Peyer's patch (tissue), 4 donors: ENCODE measurements around the gene ATP6V0C.
A peak's percentile ranks its signal among the peaks of the same experiment; 100 is the strongest.
"Not testable (repeated sequence)": the region's sequence is repeated elsewhere in the genome, so short reads cannot be mapped to it uniquely, and the experiment has no call there.

ENCODE experiments used
- CTCF ChIP-seq, 6 experiments: fragments of 450-650 bp in 4 of 6; fragments of 200-600 bp in 2 of 6; sonication (generic) in 1 of 6; IDR thresholded peaks; one replicate each; pipeline ENCODE4 v1.5.1; 2017 to 2019; ENCODE audit warnings: antibody characterized with exemption in 6 of 6, mild to moderate bottlenecking in 3 of 6, moderate library complexity in 1 of 6
- POLR2A ChIP-seq, 2 donors: fragments of 450-650 bp; IDR thresholded peaks; one replicate each; pipeline ENCODE4 v1.5.1; 2017; ENCODE audit warnings: antibody characterized with exemption in 2 of 2, mild to moderate bottlenecking in 2 of 2, moderate library complexity in 2 of 2

- not testable (repeated sequence) for TF ChIP-seq POLR2A (IDR thresholded peaks at IDR 0.05)
- peak in 1 of 6 experiments; percentile 3 for TF ChIP-seq CTCF (IDR thresholded peaks at IDR 0.05)
Observed at GRCh38 chr16:2541409-2541808, 27.7 kb downstream of the ATP6V0C start.
